Left lung (tissue), 10 donors: ENCODE measurements around the gene ZNF716. TPM values are rescaled to one million over a fixed set of nuclear protein-coding genes. Genes with fewer than 3 reads are reported as not detected.

Experiments
- ATAC-seq: fragments of 200-7000 bp; cut with Tn5 transposase; one replicate; pipeline ENCODE4 v1.9.1; 2020; ENCODE audit warnings: moderate library complexity
- DNase-seq, 4 donors: peaks; one replicate each; pipeline ENCODE4 v3.0.0-alpha.2; 2013 to 2020
- H3K27ac ChIP-seq, 2 donors: fragments of 200-600 bp; sonication (generic) in 1 of 2; one replicate each; pipeline versions ENCODE4 v1.5.0 to v1.8.0; 2020 to 2021
- H3K27me3 ChIP-seq, 2 donors: fragments of 200-600 bp; sonication (generic) in 1 of 2; one replicate each; pipeline versions ENCODE4 v1.5.0 to v1.8.0; 2020 to 2021
- H3K36me3 ChIP-seq, 2 donors: fragments of 200-600 bp; sonication (generic) in 1 of 2; one replicate each; pipeline versions ENCODE4 v1.5.0 to v1.8.0; 2020 to 2021
- H3K4me1 ChIP-seq, 2 donors: fragments of 200-600 bp; one replicate each; pipeline ENCODE4 v1.8.0; 2021
- H3K4me3 ChIP-seq, 2 donors: fragments of 200-600 bp; sonication (generic) in 1 of 2; one replicate each; pipeline versions ENCODE4 v1.5.0 to v1.8.0; 2020 to 2021; ENCODE audit warnings: mild to moderate bottlenecking in 1 of 2
- H3K9me3 ChIP-seq, 2 donors: fragments of 200-600 bp; sonication (generic) in 1 of 2; one replicate each; pipeline versions ENCODE4 v1.5.0 to v1.8.0; 2020 to 2021
- intact Hi-C, 2 donors: fragments of 100-400 bp; cut with DNase I; formaldehyde crosslinking; loops; one replicate each; pipeline versions ENCODE4 v1.11.2 to v1.14.2; 2022
- polyA plus RNA-seq, 6 donors: library from polyadenylated mRNA; unstranded; fragments of 120-200 nt; gene quantifications; one replicate each; pipeline ENCODE4 v1.2.1, GENCODE V29; 2013; ENCODE audit not compliant: insufficient read length in 6 of 6
- total RNA-seq, 2 donors: library from RNA; stranded (reverse); fragmentation: NEBNext Ultra II Directional; extraction: Animal tissue kit (Norgen Biotek cat#: 25700); gene quantifications; one replicate each; pipeline ENCODE4 v1.2.1, GENCODE V29; 2021
- TF ChIP-seq, protein P1 (sequence below), 2 donors: fragments of 200-600 bp; sonication (generic) in 1 of 2; IDR thresholded peaks; one replicate each; pipeline versions ENCODE4 v1.5.0 to v1.8.0; 2021; ENCODE audit warnings: antibody characterized with exemption in 2 of 2
- donor health status: DM: no; HTN: yes; CAD: no.
- donor health status: DM: no; HTN: no; CAD: no.

Gene ZNF716
- total and polyA plus RNA-seq, 8 donors: 0.07 to 0.09 (median 0.08) TPM; not detected in 2

DNA sequence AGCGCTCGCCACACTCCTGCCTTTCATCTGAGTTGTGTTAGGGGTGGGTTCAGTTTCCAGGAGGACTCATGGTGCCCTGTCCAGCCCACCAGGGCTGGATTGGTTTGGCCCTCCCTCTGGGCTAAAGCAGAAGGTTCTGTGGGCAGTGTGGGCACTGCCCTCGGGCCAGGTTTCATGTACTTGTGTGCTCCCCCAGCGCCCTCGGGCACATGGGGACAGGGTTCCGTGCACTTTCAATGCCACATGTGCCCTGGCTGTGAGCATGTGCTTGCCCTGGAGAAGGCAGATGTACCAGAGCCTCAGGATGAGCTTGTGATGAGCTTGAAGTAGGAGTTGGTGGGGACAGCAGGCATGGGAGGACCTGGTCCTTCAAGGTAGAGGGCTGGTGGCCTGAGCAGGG, 35.6 kb upstream of the ZNF716 start:
- H3K4me1 ChIP-seq: no peaks in the 10 kb centered on the region
- no peak overlapping the region for H3K27ac ChIP-seq
- intact Hi-C loops: no loop called here
- peaks cover 0 to 21% of the 10 kb centered on the region in 2 donors for H3K9me3 ChIP-seq
- TF ChIP-seq, protein P1, sequence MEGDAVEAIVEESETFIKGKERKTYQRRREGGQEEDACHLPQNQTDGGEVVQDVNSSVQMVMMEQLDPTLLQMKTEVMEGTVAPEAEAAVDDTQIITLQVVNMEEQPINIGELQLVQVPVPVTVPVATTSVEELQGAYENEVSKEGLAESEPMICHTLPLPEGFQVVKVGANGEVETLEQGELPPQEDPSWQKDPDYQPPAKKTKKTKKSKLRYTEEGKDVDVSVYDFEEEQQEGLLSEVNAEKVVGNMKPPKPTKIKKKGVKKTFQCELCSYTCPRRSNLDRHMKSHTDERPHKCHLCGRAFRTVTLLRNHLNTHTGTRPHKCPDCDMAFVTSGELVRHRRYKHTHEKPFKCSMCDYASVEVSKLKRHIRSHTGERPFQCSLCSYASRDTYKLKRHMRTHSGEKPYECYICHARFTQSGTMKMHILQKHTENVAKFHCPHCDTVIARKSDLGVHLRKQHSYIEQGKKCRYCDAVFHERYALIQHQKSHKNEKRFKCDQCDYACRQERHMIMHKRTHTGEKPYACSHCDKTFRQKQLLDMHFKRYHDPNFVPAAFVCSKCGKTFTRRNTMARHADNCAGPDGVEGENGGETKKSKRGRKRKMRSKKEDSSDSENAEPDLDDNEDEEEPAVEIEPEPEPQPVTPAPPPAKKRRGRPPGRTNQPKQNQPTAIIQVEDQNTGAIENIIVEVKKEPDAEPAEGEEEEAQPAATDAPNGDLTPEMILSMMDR (IDR thresholded peaks at IDR 0.05): no peak
- DNase-seq (no peak), ATAC-seq (no peak)
- no peak overlapping the region for H3K4me3 ChIP-seq
- no peaks in the 10 kb centered on the region for H3K36me3 ChIP-seq
- no peaks in the 10 kb centered on the region for H3K27me3 ChIP-seq

DNA sequence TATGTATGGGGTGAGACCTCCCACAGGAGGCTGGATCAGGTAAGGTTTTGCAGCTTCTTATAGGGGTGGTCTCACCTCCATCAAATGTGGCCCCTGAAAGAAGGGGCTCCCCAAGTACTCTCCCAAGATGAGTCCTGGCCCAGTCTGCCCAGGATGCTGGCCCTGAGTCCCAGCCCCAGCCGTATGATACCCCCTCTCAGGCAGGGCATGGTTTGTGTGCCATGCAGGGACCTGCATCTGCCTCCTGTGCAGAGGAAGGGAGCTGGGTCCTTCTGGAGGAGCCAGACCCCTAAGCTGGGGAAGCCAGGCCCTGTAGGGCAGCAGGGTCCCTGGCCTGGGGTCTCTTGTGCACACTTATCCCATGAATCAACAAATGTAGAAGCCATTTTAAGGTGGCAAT, 35.1 kb upstream of the ZNF716 start:
- ATAC-seq (no peak), DNase-seq (no peak)
- Histone ChIP-seq H3K27ac (no peak overlapping the region), H3K27me3 (no peaks in the 10 kb centered on the region), H3K9me3 (peaks cover 0 to 19% of the 10 kb centered on the region in 2 donors), H3K4me3 (no peak overlapping the region), H3K36me3 (no peaks in the 10 kb centered on the region), H3K4me1 (no peaks in the 10 kb centered on the region)
- intact Hi-C loops: no loop called here
- TF ChIP-seq, protein P1 (IDR thresholded peaks at IDR 0.05): no peak

DNA sequence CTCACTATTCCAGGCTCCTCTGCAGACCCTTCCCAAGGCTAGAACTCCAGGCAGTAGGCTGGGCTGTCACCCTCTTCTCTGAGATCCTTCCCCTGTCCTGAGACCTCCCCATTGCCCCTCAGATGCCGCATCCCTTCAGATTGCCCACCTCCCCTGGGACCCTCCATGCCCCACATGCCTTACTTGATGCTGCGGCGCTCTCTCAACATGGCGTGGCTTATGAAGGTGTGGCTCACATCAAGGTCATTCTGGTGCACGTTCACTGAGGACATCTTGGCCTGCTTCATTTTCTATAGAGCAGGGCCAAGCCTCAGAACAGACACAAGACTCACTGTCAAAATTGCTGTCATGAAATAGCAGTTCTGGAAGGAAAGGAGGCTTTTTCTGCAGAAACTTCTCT, 34.7 kb upstream of the ZNF716 start:
- Histone ChIP-seq H3K36me3 (no peaks in the 10 kb centered on the region), H3K4me1 (no peaks in the 10 kb centered on the region), H3K27me3 (no peaks in the 10 kb centered on the region), H3K4me3 (no peak overlapping the region), H3K27ac (no peak overlapping the region), H3K9me3 (peaks cover 0 to 16% of the 10 kb centered on the region in 2 donors)
- DNase-seq (no peak), ATAC-seq (no peak)
- intact Hi-C loops: no loop called here
- TF ChIP-seq, protein P1 (IDR thresholded peaks at IDR 0.05): no peak

DNA sequence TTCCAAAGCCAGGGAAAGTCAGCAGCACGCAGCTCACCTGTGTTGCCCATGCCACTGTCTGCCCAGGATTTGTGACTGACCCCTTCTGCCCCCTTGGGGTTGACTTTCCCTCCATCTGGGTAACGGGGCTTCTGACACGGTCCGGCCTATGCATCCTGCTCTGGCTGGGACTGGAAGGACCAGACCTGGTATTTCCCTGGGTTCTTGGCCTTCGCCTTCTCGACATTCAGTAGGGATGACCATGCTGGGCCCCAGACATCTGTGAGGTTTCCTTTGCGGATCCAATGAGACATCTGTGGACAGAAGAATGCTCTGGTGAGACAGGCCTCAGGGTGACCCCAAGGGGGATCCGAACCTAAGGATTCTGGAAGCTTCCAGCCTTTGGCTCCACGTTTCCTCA, 34.2 kb upstream of the ZNF716 start:
- no peak overlapping the region for H3K27ac ChIP-seq
- no peak for ATAC-seq
- H3K27me3 ChIP-seq: no peaks in the 10 kb centered on the region
- H3K9me3 ChIP-seq: peaks cover 0 to 16% of the 10 kb centered on the region in 2 donors
- TF ChIP-seq, protein P1 (IDR thresholded peaks at IDR 0.05): no peak
- intact Hi-C loops: no loop called here
- no peak for DNase-seq
- no peak overlapping the region for H3K4me3 ChIP-seq
- no peaks in the 10 kb centered on the region for H3K36me3 ChIP-seq
- no peaks in the 10 kb centered on the region for H3K4me1 ChIP-seq

DNA sequence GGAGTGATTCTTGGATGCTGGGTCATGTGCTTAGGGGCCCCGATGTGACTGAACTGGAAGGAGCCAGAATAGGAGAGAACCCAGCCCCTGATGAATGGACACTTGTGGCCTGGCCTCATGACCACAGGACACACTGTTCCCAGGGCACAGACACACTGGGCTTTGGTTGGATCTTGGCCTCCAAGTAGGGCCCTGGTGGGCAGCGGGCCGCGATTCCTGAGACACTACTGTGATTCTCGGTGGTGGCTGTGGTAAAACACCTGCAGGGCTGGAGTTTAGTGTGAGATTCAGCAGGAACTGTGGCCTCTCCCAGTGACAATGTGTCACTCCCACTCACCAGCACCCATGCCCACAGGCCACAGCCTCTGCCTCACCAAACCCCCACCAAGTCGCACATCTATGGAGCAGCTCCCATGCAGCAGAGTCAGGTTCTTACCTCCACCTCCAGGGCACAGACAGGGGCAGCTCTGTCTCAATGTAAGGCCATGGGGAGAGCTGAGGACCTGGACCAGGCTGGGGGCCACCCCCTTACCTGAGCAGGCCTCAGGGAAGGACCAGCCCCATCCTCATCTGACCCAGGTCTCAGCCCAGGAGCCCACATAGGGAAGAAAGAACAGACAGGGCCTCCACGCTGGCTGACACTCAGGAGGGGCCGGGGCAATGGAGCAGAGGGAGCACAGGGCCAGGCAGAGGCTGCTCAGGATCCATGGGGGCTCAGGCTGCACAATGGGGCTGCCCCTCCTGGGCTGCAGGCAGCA, 33.2 kb upstream of the ZNF716 start:
- no peak for DNase-seq
- H3K27me3 ChIP-seq: no peaks in the 10 kb centered on the region
- no peaks in the 10 kb centered on the region for H3K36me3 ChIP-seq
- peaks cover 0 to 20% of the 10 kb centered on the region in 2 donors for H3K9me3 ChIP-seq
- no peak for ATAC-seq
- no peaks in the 10 kb centered on the region for H3K4me1 ChIP-seq
- TF ChIP-seq, protein P1 (IDR thresholded peaks at IDR 0.05): no peak
- intact Hi-C loops: no loop called here
- H3K27ac ChIP-seq: no peak overlapping the region
- H3K4me3 ChIP-seq: no peak overlapping the region
